Stimulated activated CD8-positive, alpha-beta memory T cell treated with anti-CD3 and anti-CD28 coated beads, Interleukin-4, amount 100 ng/mL, for 4 hours (primary cell): ENCODE results near the gene MYMX.

Experiments
- DNase-seq, 2 donors: peaks; one replicate each; pipeline ENCODE4 v3.0.0-alpha.2; 2020; ENCODE audit warnings: low read depth in 2 of 2, low spot score in 1 of 2

The MYMX gene

GRCh38 chr6:44219053-44219814 lies 2.5 kb downstream of the MYMX start:
- no peak for DNase-seq

DNA sequence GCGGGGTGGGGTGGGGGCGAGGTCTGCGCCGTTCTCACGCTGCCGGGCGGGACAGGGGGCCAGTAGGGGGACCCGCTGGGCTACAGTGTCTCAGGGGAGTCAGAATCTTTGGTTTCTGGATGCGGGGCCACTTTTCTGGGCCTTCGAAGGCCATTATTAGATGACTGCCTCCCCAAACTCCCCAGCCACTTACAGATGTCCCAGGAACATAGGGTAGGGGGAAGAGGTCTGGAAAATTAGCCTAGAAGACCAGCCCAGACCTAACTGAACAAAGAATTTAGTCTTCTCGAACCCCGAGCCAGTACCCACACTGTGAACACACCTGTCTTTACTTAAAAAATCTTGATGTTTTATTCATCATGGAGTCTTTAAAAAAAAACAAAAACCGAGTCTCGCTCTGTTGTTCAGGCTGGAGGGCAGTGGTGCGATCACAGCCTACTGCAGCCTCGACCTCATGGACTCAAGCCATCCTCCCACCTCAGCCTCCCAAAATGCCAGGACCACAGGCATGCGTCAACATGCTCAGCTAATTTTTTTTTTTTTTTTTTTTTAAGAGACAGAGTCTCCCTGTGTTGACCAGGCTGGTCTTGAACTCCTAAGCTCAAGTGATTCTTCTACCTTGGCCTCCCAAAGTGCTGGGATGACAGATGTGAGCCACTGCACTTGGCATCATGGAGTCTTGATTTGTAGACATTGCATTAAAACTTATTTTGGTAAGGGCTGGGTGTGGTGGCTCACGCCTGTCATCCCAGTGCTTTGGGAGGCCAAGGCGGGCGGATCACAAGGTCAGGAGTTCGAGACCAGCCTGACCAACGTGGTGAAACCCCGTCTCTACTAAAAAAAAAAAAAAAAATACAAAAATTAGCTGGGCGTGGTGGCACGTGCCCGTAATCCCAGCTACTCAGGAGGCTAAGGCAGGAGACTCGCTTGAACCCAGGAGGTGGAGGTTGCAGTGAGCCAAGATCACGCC lies 3.4 kb downstream of the MYMX start:
- no peak for DNase-seq

DNA sequence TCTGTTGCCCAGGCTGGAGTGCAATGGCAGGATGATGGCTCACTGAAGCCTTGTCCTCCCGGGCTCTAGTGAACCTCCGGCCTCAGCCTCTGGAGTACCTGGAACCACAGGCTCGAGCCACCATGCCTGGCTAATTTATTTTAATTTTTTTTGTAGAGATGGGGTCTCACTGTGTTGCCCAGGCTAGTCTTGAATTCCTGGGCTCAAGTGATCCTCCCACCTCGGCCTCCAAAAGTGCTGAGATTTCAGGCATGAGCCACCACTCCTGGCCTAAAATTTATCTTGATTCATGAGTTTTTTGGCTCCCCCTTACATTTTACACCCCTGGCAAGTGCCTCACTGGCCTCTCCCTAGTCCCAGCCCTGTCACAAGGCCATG lies 4.2 kb downstream of the MYMX start:
- no peak for DNase-seq

DNA sequence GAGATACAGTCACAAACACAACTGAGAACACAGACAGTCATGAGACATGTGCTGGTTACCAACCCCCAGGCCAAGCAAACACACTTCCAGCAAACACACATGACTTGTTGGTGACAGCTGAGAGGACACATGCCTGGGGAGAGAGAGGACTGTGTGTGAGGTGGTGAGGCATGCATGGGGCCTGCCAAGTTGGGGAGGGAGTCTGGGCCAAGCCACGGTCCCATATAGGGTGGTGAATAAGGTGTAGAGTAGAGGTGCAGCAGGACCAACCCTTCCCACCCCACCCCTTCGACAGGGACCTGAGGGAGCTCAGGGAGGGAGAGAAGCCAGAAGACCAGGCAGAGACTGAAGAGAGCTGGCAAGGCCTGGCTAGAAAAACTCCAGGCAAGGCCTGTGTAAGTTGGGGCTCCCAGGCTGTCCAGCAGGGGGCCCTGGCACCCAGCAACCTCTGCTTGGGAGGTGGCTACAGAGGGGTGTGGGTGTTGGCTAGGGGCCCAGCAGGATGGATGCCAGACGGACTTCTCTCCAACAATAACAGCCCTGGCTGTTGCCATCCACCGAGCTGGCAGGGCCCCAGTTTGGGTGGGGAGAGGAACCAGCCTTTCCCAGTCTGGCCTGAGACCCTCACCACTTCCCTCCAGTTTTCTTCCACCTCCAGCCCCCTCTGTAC lies 4.7 kb downstream of the MYMX start:
- peak; percentile 31 to 34 for DNase-seq

GRCh38 chr6:44221961-44222335 lies 5.2 kb downstream of the MYMX start:
- DNase-seq, result no peak

DNA sequence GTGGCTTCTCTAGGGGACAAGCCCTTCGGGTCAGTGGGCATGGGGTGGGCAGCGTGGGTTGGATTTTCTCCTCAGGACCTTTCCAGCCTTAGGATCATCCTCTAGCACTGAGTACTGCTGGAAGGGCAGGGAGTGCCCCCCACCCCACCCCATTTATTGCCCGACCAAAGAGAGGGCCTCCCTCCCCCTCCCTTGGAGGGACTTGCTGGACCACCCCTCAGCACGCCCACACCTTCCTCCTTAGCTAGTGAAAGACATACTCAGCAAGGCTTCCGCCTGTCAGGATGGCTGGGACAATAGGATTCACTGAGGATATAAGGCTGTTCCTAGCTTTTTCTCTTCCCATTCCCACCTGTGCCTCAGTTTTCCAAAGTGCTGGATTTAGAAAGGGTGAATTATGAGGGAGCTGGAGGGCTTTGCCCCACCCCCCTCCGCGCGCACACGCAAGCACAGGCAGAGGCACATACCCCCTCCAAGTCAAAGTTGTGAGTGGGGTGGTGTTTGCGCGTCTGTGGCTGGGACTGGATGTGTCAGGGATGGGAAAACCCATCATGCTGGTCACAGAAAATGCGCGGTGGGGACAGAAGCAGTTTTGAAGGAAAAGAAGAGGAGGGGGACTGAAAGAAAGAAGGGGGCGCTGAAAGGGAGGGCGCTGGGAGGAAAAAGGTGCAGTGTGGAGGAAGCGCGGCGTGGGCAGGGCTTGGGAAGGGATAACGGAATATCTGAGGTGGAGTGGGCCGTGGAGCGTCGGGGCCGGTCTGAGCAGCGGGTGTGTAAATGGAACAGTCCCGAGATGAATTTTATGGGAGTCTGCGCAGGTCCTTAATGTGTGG lies 6.0 kb downstream of the MYMX start:
- no peak for DNase-seq

GRCh38 chr6:44223319-44224028 lies 6.7 kb downstream of the MYMX start, which contains the start of gene SLC29A1:
Gene SLC29A1 (plus strand): TSS chr6:44223595. CDS start chr6:44227314, 3,719 bp downstream.
- DNase-seq, result peak; percentile 54 to 72

GRCh38 chr6:44224029-44224964 lies 7.6 kb downstream of the MYMX start:
- no peak for DNase-seq

- DNase-seq, result no peak
Measured at GRCh38 chr6:44224965-44225305, 8.2 kb downstream of the MYMX start.

DNA sequence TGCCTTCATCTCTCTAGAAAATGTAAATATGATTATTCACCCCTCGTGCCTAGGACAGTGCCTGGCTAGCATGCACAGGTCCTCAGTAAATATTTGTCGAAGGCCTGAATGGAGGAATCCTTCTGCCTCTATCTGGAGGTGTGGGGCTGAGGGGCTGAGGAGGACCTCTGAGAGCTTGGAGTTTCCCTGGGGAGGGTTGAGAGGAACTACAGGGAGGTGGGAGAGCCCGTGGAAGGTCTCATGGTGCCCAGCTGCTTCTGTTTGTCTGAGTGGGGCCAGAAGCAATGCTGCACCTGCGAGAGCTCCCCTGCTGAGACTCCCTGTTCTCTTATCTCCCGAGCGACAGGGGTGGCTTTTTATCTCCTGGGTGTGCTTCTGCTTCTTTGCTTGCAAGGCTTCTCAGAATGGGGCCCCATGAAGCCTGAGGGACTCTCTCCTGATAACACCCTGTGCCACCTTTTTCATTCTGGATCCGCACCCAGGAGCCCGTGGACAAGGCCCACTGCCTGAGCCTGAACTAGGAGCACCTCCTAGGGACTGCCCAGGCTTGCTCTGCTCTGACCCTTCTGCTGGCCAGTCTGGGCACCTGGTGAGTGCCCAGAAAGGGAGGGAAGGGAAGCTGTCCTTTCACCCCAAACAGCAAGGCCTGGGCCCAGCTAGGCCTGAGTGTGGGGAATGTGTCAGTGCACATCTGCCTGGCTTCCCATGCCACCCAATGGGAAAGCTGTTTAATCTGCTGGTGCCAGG lies 9.0 kb downstream of the MYMX start:
- DNase-seq, result no peak

GRCh38 chr6:44226368-44227147 lies 9.8 kb downstream of the MYMX start:
- DNase-seq, result no peak

GRCh38 chr6:44227148-44227793 lies 10.5 kb downstream of the MYMX start:
- no peak for DNase-seq

DNA sequence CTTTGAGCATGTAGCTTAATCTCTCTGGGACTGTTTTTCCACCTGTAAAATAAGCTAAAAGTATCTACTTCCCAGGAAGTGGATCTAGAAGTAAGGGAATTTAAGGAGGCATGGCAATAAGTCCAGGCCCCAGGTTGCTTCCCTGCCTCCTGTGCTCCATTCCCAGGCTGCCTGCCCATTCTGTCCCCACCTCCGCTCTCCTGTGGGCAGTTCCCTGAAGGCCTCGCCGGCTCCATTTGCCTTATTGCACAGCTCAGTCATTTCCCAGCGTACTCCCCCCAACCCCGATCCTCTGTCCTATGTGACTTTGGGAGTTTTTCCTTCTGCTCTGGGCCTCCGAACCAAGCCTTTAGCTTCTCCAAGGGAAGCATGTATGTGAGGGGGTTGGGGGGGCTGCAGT lies 11.3 kb downstream of the MYMX start:
- no peak for DNase-seq

- DNase-seq, result no peak
Measured at GRCh38 chr6:44228433-44228832, 11.7 kb downstream of the MYMX start.

DNA sequence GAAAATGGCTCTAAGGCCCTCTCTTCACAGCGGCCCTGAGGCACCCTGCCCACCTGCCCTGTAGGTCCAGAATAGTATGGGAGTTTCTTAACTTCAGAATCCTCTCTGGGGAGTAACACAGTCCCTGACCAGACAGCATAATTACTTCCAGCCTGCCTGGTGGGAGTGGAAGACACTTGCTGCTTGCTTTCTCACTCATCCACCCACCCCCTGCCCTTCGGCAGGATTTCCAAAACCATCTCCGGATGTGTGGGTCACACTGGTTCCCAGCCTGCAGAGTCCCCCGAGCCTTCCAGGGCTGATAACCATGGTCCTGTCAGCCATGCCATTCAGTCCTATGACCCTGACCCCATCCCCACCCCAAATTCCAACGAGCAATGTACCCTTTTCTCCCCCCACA lies 12.1 kb downstream of the MYMX start:
- no peak for DNase-seq

DNA sequence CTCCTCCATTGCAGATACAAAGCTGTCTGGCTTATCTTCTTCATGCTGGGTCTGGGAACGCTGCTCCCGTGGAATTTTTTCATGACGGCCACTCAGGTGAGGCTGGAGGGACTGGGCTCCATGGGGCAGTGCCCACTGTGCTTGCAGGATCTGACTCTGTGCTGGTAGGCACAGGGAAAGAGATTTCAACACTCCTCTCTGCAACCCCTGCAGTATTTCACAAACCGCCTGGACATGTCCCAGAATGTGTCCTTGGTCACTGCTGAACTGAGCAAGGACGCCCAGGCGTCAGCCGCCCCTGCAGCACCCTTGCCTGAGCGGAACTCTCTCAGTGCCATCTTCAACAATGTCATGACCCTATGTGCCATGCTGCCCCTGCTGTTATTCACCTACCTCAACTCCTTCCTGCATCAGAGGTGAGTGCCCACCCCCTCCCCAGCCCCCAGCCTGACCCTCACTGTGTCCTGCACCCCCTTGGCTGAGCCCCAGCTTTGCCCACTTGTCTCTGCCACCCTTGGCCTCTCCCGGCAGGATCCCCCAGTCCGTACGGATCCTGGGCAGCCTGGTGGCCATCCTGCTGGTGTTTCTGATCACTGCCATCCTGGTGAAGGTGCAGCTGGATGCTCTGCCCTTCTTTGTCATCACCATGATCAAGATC lies 12.8 kb downstream of the MYMX start:
- DNase-seq, result no peak
